HG02623 (cell line): ENCODE results near the gene MAN2A2.

Source experiments
- ATAC-seq: cut with Tn5 transposase; IDR thresholded peaks from one replicate; pipeline ENCODE4 v1.9.1; 2021; ENCODE audit warnings: moderate library complexity; ENCODE audit not compliant: unreplicated experiment

MAN2A2 gene

DNA sequence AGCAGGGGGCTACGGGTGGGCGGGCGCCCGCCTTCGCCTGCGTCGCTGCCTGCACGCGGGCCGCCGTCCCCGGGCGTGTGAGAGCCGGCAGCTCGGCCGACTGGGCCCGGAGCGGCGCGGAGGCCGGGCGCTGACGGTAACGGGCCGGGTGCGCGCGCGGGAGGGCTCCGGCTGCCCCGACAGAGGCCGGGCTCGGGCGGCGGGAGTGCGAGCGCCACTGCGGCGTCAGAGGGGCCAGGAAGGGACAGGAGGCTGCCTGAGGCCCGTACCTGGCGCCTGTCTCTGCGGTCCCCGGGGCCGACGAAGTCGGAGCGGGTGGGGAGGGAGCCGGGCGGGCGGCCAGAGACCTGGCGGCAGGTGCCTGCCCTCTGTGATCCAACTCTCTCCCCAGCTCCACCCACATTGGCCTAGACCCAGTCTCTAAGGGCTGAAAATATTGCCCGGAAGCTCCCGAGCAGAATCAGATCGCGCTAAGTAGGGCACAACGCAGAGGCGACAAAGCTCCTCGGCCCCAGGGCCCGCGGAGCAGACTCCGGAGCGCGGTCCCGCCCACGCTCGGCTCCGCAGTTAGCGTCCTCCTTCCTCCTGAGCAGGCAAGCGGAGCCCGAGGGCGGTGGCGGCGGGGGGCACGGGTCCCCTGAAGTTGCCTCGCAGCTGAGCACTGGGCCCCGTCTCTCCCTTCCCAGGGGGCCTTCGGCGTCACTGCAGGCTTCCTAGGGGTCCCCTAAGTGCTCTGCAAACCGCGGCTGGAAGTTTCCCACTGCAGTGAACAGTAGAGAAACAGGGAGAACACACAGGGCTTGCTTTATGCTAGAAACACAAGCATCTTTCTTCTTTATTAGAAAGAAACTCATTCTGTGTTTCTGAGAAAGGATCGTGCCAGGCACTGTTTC lies at the start of gene MAN2A2:
MAN2A2 (plus strand) TSS at position 463 of the 893 bp plus-strand sequence. CDS start 906 bp downstream, outside the sequence.
- peak; percentile 40 for ATAC-seq

DNA sequence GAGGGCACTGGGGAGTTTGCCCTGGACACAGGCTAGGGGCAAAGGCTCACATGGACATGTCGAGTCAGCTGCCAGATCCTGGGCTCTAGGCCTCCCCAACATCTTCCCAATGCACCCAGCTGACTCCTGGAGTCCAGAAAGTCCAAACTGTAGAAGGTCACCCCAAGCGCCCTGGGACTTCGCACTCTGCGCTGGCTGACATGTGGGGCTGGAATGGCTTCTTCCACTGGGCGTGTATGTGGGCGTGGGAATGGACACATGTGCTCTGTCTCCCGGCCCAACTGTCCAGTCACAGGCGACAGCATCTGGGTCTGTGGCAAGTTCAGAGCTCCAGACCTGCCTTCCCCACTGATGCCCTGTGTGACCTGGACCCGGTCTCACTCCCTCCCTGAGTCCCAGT lies 48.0 kb upstream of the MAN2A2 start:
- ATAC-seq, result no peak

DNA sequence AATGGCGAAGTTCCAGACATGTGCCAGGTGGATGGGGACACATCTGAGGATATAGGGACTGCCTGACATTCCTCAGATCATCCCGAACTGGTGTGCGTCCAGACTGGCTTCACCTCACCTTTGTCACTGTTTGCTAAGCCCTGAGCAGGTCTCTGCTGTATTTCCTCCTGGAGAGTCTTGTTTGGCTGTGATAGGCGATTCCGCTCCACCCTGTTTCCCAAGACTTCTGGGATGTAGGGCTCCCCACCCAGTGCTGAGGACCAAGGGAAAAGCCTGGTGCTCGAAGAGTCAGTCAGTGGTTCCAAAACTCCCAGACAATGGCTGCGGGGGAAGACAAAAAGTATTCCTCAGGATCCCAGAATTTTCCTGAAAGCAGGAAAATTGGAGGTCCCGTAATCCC lies 45.8 kb upstream of the MAN2A2 start:
- no peak for ATAC-seq

DNA sequence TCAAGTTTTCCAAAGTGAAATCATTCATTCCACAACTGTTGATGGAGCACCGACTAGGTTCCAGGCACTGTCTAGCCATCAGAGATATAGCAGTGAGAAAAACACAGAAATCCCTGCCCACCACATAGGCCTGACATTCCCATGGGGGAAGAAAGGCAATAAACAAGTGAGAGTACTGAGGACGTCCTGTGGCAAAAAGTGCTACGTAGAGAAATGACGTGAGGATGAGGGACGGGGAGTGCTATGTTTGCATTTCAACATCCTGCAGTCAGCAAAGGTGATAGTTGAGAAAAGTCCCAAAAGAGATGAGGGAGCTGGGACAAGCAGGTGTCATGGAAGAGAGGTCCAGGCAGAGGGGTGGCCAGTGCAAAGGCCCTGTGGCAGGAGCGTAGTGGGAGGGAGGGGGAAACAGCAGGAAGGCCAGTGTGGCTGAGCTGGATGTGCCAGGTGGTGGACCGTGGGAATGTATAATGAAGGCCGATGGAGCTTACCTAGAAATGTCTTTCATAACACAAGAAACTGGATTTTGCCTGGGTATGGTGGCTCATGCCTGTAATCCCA lies 45.1 kb upstream of the MAN2A2 start:
- ATAC-seq, result no peak

DNA sequence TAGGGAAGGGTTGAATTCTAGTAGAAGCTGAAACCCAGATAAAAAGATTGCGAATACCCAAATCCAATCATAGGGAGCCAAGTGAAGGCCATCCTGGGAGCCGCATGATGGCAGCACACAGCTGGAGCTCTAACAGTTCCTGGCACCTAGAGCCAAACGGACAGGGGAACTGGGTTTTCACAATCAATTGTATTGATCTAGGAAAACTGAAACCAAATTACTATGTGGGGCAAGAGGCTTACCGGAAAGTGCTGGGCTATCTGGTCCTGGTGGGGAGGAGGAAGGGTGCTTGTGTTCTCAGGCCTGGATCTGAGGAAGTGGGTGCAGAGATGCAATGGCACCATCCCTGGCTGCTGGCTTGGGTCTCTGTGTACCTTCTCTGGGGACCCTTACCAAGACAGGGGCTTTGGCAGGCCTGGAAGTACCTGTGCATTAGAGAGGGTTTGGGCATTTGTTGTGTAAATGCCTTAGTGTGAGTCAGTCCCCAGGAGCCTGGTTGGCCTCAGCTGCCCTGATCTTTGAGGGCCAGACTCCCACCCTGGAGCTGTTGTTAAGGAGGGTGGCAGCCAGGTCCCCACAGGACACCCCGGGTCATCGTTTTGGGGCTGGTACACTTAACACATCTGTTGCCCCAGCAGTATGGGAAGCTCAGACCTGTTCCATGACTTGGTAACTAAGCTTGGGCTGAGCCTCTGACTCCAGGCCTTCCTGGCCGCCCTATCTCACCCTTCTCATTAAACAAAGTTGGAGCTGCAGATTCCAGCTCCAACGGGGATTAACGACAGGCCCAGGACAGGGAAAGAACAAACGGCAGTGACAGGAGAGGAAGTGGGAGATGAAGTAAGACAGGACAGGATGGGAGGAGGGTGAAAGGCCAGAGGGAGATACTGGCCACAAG lies 43.6 kb upstream of the MAN2A2 start:
- no peak for ATAC-seq

DNA sequence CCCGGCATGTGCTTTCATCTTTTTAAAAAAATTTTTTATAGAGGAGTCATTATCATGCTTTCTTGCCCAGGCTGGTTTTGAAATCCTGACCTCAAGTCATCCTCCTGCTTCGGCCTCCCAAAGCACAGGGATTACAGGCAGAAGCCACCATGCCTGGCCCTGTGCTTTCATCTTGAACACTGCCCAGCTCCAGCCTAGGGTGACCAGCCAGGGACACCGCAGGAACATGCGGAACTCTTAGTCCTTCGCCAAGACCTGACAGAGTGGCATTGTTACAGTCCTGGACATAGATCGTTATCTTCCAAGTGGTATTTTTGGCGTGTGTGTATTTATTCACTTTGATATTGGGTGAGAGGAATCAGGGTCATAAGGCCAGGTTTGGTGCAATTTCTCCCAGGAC lies 42.7 kb upstream of the MAN2A2 start:
- no peak for ATAC-seq

DNA sequence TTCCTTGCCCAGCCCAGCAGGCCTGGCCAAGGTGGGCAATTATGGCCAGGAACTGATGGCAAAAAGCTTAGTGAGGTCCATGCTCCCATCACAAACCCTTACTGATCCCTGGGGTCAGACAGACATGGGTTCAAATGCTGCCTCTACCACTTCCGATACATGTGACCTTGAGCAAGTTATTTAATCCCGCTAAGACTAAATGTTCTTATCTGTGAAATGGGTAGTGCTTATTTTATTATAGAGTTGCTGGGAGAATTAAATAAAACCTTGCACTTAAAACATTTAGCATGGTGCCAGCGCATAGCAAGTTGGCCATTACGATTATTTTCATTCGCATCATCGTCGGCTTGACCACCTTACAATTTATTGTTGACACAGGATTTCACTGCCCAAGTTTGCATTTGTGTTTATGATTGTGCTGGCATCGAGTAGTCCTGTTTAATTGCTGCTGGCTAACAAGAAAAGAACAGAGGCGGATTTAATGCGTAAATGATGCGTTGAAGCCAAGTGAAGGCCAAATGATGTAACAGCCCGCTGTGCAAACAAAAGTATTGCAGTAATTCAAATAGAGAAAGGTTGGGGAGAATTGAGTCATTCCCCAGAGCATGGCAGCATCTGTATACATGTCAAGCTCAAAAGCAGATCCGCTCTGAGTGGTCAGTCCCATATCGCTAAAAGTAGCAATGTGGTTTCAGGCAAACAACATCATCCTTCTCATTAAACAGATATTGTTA lies 42.0 kb upstream of the MAN2A2 start:
- no peak for ATAC-seq

DNA sequence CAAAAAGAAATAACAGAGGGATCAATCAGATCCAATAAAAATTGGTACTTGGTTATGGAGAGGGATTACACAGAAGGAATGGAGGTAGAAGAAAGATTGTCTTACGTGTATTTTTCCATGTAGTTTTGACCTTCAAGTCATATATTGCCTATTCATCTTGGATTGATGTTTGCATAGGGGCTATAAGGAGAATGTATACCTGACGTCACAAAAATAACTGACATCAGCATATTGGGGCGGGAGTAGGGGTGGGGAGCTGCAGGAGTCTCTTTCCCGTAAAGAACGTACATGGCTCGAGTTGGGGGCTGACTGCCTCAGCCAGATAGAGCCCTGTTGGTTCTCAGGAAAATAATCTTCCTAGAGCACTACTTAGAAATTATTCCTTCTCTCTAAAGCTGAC lies 40.6 kb upstream of the MAN2A2 start:
- ATAC-seq, result no peak

DNA sequence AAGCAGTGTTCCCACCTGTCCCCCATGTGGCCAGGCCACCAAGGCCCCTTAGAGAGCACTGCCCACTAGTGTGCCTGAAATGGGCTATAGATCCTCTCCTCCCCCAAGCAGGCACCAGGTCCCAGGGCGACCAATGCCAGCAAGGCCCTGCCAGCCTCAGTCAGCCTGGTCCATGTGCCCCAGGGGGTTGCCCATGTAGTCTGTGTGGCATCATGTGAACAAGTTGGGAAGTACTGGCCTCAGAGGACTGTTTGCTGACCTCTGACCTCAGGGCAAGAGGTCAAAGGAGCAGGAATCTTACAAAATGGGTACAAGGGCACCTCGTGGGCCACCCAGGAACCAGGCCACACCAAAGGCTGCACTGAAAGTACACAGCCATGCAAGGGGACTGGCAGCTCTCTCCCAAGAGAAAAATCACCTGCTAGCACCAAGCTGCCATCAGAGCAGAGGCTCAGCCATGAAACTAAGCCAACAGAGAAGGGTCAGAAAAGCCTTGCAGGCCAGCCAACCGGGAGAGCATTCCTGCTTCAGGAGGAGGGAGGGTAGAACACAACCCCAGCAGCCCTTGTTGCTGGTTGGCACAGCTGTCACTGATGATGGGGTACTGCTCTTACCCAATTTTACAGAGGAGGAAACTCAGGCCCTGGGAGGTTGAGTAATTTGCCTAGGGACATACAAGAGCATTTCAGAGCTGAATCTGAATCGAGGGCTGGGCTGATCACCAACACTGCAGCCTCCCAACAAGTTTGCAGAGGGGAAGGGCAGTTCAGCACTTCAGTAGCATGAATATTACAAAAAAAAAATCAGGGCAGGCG lies 39.9 kb upstream of the MAN2A2 start:
- no peak for ATAC-seq

DNA sequence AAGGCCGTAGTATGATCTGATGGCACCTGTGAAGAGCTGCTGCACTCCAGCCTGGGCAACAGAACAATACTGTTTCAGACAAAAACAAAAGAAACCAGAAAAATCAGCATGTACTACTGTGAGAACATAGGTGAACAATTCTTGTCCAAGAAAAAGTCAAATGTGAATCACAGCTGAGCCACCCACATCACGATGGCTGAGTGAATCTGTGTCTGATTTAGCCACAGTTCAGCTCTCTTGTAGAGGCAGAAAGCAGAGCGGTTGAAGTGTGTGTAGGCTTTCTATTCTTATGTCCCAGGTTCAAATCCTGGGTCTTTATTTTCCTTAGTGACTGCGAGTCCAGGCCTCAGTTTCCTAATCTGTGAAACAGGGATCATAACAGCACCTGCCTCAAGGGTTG lies 39.1 kb upstream of the MAN2A2 start:
- no peak for ATAC-seq

DNA sequence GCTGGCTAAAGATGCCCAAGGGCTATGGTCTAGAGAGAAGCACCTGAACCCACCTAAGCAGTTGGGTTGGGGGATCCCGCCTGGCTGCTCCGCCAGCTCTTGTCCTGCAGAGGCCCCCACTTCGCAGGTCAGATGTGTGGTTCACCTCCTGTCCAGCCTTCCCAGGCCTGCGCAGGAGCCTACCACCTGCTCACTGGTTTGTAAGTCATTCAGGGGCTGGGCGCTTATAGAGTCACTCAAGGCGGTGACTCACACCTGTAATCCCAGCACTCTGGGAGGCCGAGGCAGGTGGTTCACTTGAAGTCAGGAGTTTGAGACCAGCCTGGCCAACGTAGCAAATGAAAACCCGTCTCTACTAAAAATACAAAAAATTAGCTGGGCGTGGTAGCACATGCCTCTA lies 38.6 kb upstream of the MAN2A2 start:
- no peak for ATAC-seq

DNA sequence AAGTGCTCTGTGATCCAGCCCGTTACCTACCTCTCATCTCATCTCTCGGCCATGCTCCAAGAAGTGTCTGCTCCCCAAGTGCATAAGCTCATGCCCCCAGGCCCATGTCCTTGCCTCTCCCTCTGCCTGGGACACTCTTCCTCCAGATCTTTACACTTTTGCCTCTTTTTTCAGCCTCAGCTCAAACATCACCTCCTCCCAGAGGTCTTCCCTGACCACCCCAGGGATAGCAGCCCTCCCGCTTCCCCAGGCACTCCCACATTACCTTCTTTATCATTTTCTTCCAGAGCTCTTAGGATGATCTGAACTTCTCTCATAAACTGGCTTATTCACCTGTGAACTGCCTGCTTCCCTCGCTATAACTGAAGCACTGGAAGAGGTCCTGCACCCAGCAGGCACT lies 37.4 kb upstream of the MAN2A2 start:
- ATAC-seq, result no peak

DNA sequence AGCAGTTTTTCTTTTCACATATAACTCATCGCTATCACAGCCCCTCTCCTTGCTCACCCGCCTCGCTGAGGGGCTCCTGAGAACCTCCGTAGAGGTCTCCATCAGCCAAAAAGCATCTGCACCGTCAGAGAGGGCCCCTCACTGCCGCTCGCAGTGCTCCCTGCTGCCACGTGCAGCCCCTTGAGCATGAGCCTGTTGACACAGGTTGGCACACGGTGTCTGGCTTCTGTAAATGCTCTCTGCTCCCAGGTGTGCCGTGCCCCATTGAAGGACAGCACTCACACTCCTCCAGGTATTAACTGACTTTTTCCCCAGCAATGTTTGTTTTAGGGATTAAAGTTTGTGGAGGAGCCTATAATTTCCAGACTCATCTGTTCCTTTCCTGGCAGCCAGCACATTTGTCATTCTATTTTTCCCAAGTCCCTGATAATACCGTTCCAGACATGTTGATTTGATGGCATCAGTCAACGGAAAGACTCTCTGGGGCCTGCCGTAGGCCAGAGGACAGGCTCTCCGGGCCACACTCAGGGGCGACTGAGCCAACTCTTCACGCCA lies 36.9 kb upstream of the MAN2A2 start:
- ATAC-seq, result no peak

DNA sequence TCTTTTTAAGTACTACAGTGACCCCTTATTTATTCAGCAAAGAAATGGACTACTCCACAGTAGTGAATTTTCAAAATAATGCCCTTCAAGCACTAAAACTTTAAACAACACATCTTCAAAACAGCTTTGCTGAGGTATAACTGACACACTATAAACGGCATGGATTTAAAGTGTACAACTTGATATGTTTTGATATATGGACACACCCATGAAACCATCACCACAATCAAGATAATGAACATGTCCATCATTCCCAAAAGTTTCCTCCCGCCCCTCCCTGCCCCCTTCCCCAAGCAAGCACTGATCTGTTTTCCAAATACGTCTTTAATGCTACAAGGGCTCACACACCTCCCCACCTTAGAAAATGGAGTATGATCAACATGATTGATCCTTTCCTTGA lies 36.3 kb upstream of the MAN2A2 start:
- no peak for ATAC-seq

DNA sequence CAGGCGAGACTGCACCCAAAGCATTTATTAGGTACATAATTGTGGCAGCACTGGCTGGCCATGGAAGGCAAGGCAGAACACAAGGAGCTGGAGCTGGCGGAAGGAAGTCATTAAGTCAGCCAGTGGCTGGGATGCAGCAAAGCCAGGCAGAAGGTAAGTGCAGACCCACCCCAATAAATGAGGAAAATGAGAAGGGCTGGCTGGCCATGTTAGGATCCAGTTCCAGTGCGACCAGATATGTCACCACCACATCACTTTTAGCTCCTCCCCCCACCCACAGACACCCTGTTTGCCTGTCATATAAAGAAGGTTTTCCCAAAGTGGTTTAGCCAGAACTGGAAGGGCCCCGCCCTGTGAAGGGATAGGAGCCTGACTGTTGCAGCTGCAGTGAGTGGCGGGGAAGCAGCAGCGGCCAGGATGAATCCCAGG lies 34.8 kb upstream of the MAN2A2 start, which contains the start of gene FURIN:
FURIN (plus strand) TSS at position 328 of the 429 bp plus-strand sequence. CDS start 7,153 bp downstream, outside the sequence.
- no peak for ATAC-seq

DNA sequence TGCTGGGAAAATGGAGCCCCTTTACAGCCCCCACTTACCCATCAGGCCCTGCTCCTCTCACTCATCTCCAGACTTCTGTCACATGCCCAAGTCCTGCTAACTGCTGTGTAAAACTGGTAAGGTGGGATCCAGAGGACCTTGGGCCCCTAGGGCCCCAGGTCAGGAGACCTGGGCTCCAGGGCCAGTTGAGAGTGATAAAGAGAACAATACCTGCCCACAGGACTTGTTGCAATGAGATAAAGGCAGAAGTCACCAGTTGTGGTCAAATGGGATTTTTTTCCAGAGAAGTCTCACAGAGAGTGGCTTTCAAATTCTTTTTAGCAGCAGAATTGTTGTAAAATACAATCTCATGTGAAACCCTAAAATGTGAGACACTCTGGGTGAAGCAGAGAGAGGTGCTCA lies 34.0 kb upstream of the MAN2A2 start:
- no peak for ATAC-seq

DNA sequence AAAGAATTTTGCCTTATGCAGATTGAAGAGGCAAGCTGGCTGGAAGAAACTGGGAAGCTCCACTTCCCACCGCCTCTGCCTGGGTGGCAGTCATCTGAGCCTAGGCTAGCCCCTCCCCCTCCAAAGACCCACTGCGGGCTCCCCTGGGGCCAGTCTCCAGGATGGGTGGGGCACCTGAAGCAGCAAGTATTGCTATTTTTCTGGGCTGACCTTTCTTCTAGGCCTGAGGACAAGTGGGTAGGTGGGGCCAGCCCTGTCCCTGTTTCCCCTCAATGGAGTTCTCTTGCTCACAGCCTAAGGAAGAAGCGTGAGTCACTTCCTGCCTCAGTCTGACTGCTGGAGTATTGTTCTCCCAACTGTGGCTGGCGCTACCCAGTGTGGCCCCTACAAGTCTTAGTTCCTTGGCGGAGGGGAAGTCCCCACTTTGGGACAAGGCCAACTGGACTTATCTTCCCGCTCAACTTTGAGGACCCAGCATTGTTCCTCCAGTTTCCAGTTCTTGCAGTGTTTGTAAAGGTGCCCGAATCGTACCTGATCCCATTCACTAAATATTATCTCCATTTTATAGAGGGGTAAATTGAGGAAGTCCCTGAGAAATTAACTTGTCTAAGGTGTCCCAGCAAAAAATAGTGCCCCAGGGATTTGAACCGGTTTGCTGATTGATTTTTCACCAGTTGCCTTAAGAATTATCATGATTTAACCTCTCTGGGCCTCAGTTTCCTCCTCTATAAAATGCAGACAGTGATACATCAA lies 33.3 kb upstream of the MAN2A2 start:
- ATAC-seq, result no peak

DNA sequence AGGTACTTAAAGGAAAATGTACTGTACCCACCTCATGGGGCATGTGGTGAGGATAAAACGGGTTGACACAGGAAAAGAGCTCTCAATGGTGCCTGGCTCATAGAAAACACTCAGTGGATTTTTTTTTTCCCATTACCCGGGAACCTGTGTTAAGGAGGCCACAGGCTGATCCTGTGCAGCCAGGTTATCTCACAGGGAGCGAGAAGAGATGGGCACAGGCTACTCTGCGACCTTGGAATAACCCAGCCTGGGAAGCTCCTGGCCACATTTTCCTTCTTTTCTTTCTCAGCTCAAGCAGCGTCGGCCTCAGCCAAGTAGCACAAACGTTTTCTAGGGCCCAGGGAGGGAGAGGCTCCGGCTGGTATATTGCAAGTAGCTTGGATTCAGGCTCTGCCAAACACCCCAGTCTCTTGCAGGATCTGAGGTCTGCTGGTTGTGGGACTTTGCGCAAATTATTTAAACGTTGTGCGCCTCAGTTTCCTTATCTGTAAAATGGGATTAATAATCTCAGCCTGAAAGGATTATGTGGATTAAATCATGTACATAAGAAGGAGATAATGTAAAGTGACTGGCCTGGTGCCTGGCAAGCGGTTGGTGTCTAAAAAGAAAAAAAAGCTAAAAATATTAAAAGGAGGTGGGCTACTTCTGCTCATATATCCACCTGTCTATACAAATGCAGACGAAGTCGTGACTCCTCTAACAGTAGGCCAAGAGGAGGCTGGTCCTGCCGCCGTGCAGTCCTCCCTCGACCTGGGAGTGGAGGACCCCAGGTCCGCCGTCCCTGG lies 32.6 kb upstream of the MAN2A2 start:
- ATAC-seq, result no peak
